Fibroblast of lung (primary cell): ENCODE measurements around the gene HNF4A. TPM values are rescaled to one million over a fixed set of nuclear protein-coding genes. Genes with fewer than 3 reads are reported as not detected.
A peak's percentile ranks its signal among the peaks of the same experiment; 100 is the strongest.

Experiments used
- DNase-seq, 2 donors: peaks; one replicate each; pipeline versions ENCODE4 v3.0.0 to v3.0.0-alpha.2; 2010; ENCODE audit warnings: low read depth in 2 of 2
- H2AFZ ChIP-seq: 2 replicates; pipeline ENCODE4 v1.5.1; 2012; ENCODE audit warnings: low read length, control low read depth, inconsistent platforms
- H3K27ac ChIP-seq: 2 replicates; pipeline ENCODE4 v1.5.1; 2011; ENCODE audit warnings: low read length, control low read depth; ENCODE audit not compliant: insufficient read depth
- H3K27me3 ChIP-seq: 2 replicates; pipeline ENCODE4 v1.5.1; 2011; ENCODE audit warnings: mild to moderate bottlenecking, low read length; ENCODE audit not compliant: control insufficient read depth, insufficient read depth
- H3K36me3 ChIP-seq: 2 replicates; pipeline ENCODE4 v1.5.1; 2011; ENCODE audit warnings: low read length; ENCODE audit not compliant: control insufficient read depth, insufficient read depth
- H3K4me1 ChIP-seq: 2 replicates; pipeline ENCODE4 v1.5.1; 2011; ENCODE audit warnings: low read length; ENCODE audit not compliant: control insufficient read depth, insufficient read depth; ENCODE audit errors: extremely low read depth
- H3K4me2 ChIP-seq: 2 replicates; pipeline ENCODE4 v1.5.1; 2011; ENCODE audit warnings: low read length, control low read depth; ENCODE audit not compliant: insufficient read depth; ENCODE audit errors: extremely low read depth
- H3K4me3 ChIP-seq, 4 experiments: fragments of 200-600 bp in 1 of 4; sonication (generic) in 1 of 4; replicated peaks in 1 of 4; 2 replicates each; pipeline ENCODE4 v1.5.1; 2011 to 2016; ENCODE audit warnings: low read length in 4 of 4, low read depth in 3 of 4, mild to moderate bottlenecking in 3 of 4, control low read depth in 2 of 4, inconsistent platforms in 1 of 4, mixed read lengths in 1 of 4; ENCODE audit not compliant: insufficient read depth in 1 of 4; ENCODE audit errors: control extremely low read depth in 1 of 4
- H3K79me2 ChIP-seq: 2 replicates; pipeline ENCODE4 v1.5.1; 2012; ENCODE audit warnings: mild to moderate bottlenecking, low read length, inconsistent platforms; ENCODE audit not compliant: control insufficient read depth, insufficient read depth
- H3K9ac ChIP-seq: 2 replicates; pipeline ENCODE4 v1.5.1; 2011; ENCODE audit warnings: mild to moderate bottlenecking, low read length, control low read depth; ENCODE audit not compliant: insufficient read depth
- H3K9me3 ChIP-seq: 2 replicates; pipeline ENCODE4 v1.5.1; 2012; ENCODE audit warnings: low read depth, low read length; ENCODE audit not compliant: control insufficient read depth, insufficient read depth
- H4K20me1 ChIP-seq: 2 replicates; pipeline ENCODE4 v1.5.1; 2011; ENCODE audit warnings: low read length; ENCODE audit not compliant: control insufficient read depth, insufficient read depth; ENCODE audit errors: extremely low read depth
- CTCF ChIP-seq, 2 donors: IDR thresholded peaks in 1 of 2; conservative IDR thresholded peaks in 1 of 2; 1 replicate in 1 of 2; 2 replicates in 1 of 2; pipeline ENCODE4 v1.5.1; 2011 to 2012; ENCODE audit warnings: low read length in 2 of 2, control low read depth in 1 of 2, inconsistent platforms in 1 of 2, low read depth in 1 of 2, mild to moderate bottlenecking in 1 of 2
- EZH2 ChIP-seq: IDR thresholded peaks from 2 replicates; pipeline ENCODE4 v1.5.1; 2012; ENCODE audit warnings: low read length, control low read depth, mild to moderate bottlenecking; ENCODE audit errors: missing control alignments
- polyA plus RNA-seq, 2 donors: library from polyadenylated mRNA; depleted of rRNA in 1 of 2; stranded (reverse) in 1 of 2; unstranded in 1 of 2; fragments of >200 nt; gene quantifications; 2 replicates each; pipeline ENCODE4 v1.2.1, GENCODE V29; 2011 to 2012; ENCODE audit warnings: missing spikeins in 1 of 2
- total RNA-seq: library from RNA; depleted of rRNA; stranded (reverse); fragments of >200 nt; gene quantifications from 2 replicates; pipeline ENCODE4 v1.2.1, GENCODE V29; 2014

Gene HNF4A
- total and polyA plus RNA-seq, 2 donors (not counting 1 experiment from before 2014, with no cell fraction given), result not detected

GRCh38 chr20:44460795-44461141, 105.3 kb downstream of the HNF4A start:
- H3K27ac ChIP-seq, result no peak overlapping the region
- DNase-seq, result peak; percentile 16 to 64
- H2AFZ ChIP-seq, result no peak overlapping the region
- no peak overlapping the region for H3K4me2 ChIP-seq
- H3K9me3 ChIP-seq, result no peaks in the 10 kb centered on the region
- H3K4me3 ChIP-seq, result no peak overlapping the region
- H3K27me3 ChIP-seq, result peaks cover 7% of the 10 kb centered on the region
- no peaks in the 10 kb centered on the region for H3K36me3 ChIP-seq
- TF ChIP-seq CTCF (conservative IDR thresholded peaks at IDR 0.05 in 1 of 2, IDR thresholded peaks at IDR 0.05 in 1 of 2; ENCODE audit: low read depth in 1 of 2, low read length in 2 of 2) (peak; percentile 35 to 55), EZH2 (no peak)
- H3K79me2 ChIP-seq, result no peaks in the 10 kb centered on the region
- no peaks in the 10 kb centered on the region for H3K4me1 ChIP-seq
- H4K20me1 ChIP-seq, result no peaks in the 10 kb centered on the region
- H3K9ac ChIP-seq, result no peak overlapping the region

- Histone ChIP-seq H3K4me1 (no peaks in the 10 kb centered on the region), H3K27me3 (peaks cover 12% of the 10 kb centered on the region)
Observed at GRCh38 chr20:44461142-44461802, 105.8 kb downstream of the HNF4A start.

GRCh38 chr20:44461803-44462174, 106.3 kb downstream of the HNF4A start:
- no peaks in the 10 kb centered on the region for H3K36me3 ChIP-seq
- no peaks in the 10 kb centered on the region for H3K9me3 ChIP-seq
- no peak overlapping the region for H3K9ac ChIP-seq
- H3K4me2 ChIP-seq, result no peak overlapping the region
- H3K27ac ChIP-seq, result no peak overlapping the region
- H3K4me1 ChIP-seq, result no peaks in the 10 kb centered on the region
- DNase-seq, result no peak
- H4K20me1 ChIP-seq, result no peaks in the 10 kb centered on the region
- H3K79me2 ChIP-seq, result no peaks in the 10 kb centered on the region
- no peak overlapping the region for H2AFZ ChIP-seq
- no peak for TF ChIP-seq EZH2
- no peak for TF ChIP-seq CTCF (conservative IDR thresholded peaks at IDR 0.05 in 1 of 2, IDR thresholded peaks at IDR 0.05 in 1 of 2; ENCODE audit: low read depth in 1 of 2, low read length in 2 of 2)
- no peak overlapping the region for H3K4me3 ChIP-seq
- peaks cover 12% of the 10 kb centered on the region for H3K27me3 ChIP-seq

More at GRCh38 chr20:44461142-44461802, 105.8 kb downstream of the HNF4A start:
- TF ChIP-seq CTCF (conservative IDR thresholded peaks at IDR 0.05 in 1 of 2, IDR thresholded peaks at IDR 0.05 in 1 of 2; ENCODE audit: low read depth in 1 of 2, low read length in 2 of 2), result no peak
- TF ChIP-seq EZH2, result no peak
- no peaks in the 10 kb centered on the region for H3K79me2 ChIP-seq
- H3K9ac ChIP-seq, result no peak overlapping the region
- no peak overlapping the region for H3K4me2 ChIP-seq
- no peak overlapping the region for H3K4me3 ChIP-seq
- H3K27ac ChIP-seq, result no peak overlapping the region
- no peak for DNase-seq
- no peak overlapping the region for H2AFZ ChIP-seq
- H4K20me1 ChIP-seq, result no peaks in the 10 kb centered on the region
- H3K9me3 ChIP-seq, result no peaks in the 10 kb centered on the region
- H3K36me3 ChIP-seq, result no peaks in the 10 kb centered on the region
